ENCODE data around the gene RPUSD3. TPM values are rescaled to one million over a fixed set of nuclear protein-coding genes. Genes with fewer than 3 reads are reported as not detected.
A peak's percentile ranks its signal among the peaks of the same experiment; 100 is the strongest.
"Not testable (repeated sequence)": the region's sequence is repeated elsewhere in the genome, so short reads cannot be mapped to it uniquely, and the experiment has no call there.

Gene RPUSD3
- total RNA-seq, 4 donors from 2014 or later, result 33.0 to 48.1 (median 45.0) TPM

DNA sequence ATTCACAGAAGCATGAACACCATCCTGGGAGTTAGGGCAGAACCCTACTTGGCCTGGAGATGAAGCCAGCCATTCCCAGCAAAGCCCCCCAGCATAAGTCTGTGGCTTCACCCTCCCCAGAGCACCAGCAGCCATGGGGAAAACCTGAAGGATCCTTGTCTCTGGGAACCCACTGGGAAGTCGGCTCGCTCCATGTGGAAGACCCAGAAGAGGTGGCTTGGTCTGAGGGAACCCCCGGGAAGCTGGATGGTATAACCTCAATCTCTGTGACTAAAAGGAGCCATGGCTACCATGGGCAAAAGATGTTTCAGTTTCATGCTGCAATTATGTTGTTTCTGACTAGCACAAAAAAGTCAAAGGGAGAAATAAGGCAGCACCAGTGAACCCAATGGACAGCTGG, 11.8 kb upstream of the RPUSD3 start:
- no peaks in the 10 kb centered on the region for H3K36me3 ChIP-seq
- H3K9me3 ChIP-seq, result no peaks in the 10 kb centered on the region
- WGBS, result 100% methylated on average over 1 of the region's 3 CpGs
- H3K4me1 ChIP-seq, result no peaks in the 10 kb centered on the region
- no peak for DNase-seq (ENCODE audit: extremely low spot score)
- H3K27me3 ChIP-seq, result no peaks in the 10 kb centered on the region
- H3K4me3 ChIP-seq, result no peak overlapping the region
- intact Hi-C loops (cut with DNase I), result no loop called here
- H3K27ac ChIP-seq (replicated peaks in 1 of 4), result no peak overlapping the region
- TF ChIP-seq POLR2A (IDR thresholded peaks at IDR 0.05; ENCODE audit: low read depth) (no peak), EP300 (IDR thresholded peaks at IDR 0.05) (no peak), POLR2AphosphoS5 (IDR thresholded peaks at IDR 0.05) (no peak)
- TF ChIP-seq, protein P1, sequence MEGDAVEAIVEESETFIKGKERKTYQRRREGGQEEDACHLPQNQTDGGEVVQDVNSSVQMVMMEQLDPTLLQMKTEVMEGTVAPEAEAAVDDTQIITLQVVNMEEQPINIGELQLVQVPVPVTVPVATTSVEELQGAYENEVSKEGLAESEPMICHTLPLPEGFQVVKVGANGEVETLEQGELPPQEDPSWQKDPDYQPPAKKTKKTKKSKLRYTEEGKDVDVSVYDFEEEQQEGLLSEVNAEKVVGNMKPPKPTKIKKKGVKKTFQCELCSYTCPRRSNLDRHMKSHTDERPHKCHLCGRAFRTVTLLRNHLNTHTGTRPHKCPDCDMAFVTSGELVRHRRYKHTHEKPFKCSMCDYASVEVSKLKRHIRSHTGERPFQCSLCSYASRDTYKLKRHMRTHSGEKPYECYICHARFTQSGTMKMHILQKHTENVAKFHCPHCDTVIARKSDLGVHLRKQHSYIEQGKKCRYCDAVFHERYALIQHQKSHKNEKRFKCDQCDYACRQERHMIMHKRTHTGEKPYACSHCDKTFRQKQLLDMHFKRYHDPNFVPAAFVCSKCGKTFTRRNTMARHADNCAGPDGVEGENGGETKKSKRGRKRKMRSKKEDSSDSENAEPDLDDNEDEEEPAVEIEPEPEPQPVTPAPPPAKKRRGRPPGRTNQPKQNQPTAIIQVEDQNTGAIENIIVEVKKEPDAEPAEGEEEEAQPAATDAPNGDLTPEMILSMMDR (IDR thresholded peaks at IDR 0.05), result no peak

DNA sequence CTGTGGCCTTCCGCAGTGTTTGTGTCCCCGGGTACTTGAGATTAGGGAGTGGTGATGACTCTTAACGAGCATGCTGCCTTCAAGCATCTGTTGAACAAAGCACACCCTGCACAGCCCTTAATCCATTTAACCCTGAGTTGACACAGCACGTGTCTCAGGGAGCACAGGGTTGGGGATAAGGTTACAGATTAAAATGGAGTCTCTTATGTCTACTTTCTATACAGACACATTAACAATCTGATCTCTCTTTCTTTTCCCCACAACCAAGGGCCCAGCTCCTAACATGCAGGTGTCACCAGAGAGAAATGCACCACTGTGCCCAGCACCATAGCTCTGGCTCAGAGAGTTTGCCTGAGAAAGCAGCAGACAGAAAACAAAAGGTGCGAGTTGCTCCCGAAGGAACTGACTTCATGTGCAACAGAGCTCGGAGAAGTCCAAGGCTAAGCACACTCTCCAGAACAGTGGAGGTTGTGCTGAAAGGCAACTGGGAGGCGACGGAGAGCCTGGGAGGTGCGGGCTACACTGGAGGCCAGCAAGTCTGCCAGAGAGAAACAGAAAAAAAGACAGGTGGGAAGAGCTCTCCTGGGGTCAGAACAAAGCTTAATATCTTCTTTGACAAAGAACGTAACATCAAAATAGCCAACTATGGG, 10.6 kb upstream of the RPUSD3 start:
- H3K36me3 ChIP-seq; H3K9me3 ChIP-seq; H3K27ac ChIP-seq (replicated peaks in 1 of 4); DNase-seq (ENCODE audit: extremely low spot score); H3K4me3 ChIP-seq; H3K27me3 ChIP-seq; intact Hi-C loops (cut with DNase I); H3K4me1 ChIP-seq: not testable (repeated sequence)
- 82% methylated on average over 11 of the region's 11 CpGs for WGBS

DNA sequence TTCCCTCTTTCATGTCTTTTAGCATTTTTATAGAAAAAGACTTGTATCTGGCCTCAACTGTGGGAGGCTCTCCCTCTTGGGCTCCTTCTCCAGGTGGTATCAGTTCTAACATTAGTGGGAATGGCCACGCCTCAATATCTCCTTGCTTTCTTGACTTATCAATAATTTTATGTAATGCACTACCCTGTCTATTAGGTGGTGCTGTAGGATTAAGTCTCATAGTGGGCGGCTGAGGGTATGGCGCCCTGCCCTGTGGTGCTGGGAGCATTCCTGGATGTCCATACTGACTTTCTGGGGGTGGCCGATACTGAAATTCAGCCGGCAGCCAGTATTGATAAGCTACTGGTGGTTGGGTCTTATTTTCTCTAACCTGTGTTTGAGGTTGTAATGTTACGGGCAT, 8.7 kb upstream of the RPUSD3 start:
- no peak for TF ChIP-seq POLR2AphosphoS5 (IDR thresholded peaks at IDR 0.05)
- TF ChIP-seq, protein P1 (IDR thresholded peaks at IDR 0.05), result no peak
- no peak for TF ChIP-seq POLR2A (IDR thresholded peaks at IDR 0.05; ENCODE audit: low read depth)
- TF ChIP-seq EP300 (IDR thresholded peaks at IDR 0.05), result no peak
- 92% methylated on average over 6 of the region's 6 CpGs for WGBS
- DNase-seq (ENCODE audit: extremely low spot score), result no peak
- intact Hi-C loops (cut with DNase I), result no loop called here
- H3K9me3 ChIP-seq, result no peaks in the 10 kb centered on the region
- H3K4me1 ChIP-seq, result no peaks in the 10 kb centered on the region
- H3K4me3 ChIP-seq, result no peak overlapping the region
- H3K36me3 ChIP-seq, result no peaks in the 10 kb centered on the region
- H3K27me3 ChIP-seq, result no peaks in the 10 kb centered on the region
- H3K27ac ChIP-seq (replicated peaks in 1 of 4), result no peak overlapping the region

DNA sequence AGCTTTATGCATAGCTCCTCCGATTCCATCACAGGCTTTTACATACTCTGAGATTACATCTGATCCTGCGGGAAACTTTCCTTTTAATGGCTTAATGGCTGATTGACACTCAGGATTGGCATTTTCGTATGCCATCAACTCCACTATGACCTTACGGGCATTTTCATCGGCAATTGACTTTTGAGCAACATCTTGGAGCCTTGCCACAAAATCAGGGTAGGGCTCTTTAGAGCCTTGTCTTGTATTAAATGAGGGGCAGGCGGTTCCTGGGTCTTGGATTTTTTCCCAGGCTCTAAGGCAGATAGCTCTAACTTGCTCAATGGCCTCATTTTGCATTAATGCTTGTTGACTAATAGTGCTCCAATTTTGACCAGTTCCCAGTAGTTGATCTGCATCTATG, 8.1 kb upstream of the RPUSD3 start:
- H3K9me3 ChIP-seq; H3K4me1 ChIP-seq; H3K4me3 ChIP-seq; DNase-seq (ENCODE audit: extremely low spot score); intact Hi-C loops (cut with DNase I); H3K36me3 ChIP-seq; H3K27me3 ChIP-seq: not testable (repeated sequence)
- 75% methylated on average over 6 of the region's 6 CpGs for WGBS
- H3K27ac ChIP-seq (replicated peaks in 1 of 4), result peak overlapping the region in 1 of 4 donors; percentile 7

DNA sequence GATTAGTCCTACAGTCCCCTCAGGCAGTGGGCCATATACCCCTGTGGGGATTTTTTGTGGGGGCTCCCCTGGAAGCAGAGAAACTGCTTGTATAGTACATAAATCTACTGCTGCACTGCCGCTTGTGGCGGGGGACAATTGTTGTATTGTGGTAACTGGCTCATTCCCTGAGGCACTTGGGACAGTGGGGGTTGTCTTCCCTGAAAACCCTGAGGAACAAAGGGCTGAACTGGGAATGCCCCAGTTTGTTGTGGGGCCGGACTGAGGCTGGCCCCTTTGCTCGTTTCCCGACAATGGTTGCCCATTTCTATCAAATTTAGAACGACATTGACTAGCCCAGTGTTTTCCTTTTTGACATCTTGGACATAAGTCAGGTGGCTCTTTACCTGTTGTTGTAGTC, 7.6 kb upstream of the RPUSD3 start:
- peak overlapping the region in 1 of 4 donors; percentile 7 for H3K27ac ChIP-seq (replicated peaks in 1 of 4)
- H3K9me3 ChIP-seq; intact Hi-C loops (cut with DNase I); H3K27me3 ChIP-seq; H3K36me3 ChIP-seq; H3K4me3 ChIP-seq; DNase-seq (ENCODE audit: extremely low spot score); H3K4me1 ChIP-seq: not testable (repeated sequence)
- 95% methylated on average over 5 of the region's 6 CpGs for WGBS

DNA sequence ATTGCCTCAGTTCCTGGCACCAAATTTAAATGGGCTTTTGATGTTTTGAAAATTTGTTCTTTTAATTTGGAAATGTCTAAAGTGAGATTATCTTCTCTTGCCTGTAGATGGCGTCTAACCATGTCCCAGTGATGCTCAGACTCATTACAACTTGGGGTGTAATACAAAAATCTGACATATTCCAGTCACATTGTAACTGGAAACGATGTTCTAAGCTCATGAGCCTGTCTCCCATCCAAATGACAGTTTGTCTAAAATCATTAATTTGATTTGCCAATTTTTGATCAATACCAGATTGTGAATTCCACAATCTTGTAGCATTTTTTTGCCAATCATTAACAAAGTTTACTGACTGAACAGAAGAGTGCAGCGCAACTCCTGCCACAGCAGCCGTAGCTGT, 5.1 kb upstream of the RPUSD3 start:
- not testable (repeated sequence) for H3K9me3 ChIP-seq; H3K4me3 ChIP-seq; H3K36me3 ChIP-seq; H3K4me1 ChIP-seq; H3K27me3 ChIP-seq; DNase-seq (ENCODE audit: extremely low spot score); H3K27ac ChIP-seq (replicated peaks in 1 of 4)
- TF ChIP-seq, protein P1 (IDR thresholded peaks at IDR 0.05), result peak; percentile 48 to 66 (median 56)
- TF ChIP-seq POLR2AphosphoS5 (IDR thresholded peaks at IDR 0.05), result peak in 1 of 2 donors; percentile 31
- intact Hi-C loops (cut with DNase I), result loop anchor here (5.0 kb wide), 1 partner anchor 68 kb away; the partner anchor contains the start of gene IL17RC
- WGBS, result 36% methylated on average over 4 of the region's 4 CpGs

DNA sequence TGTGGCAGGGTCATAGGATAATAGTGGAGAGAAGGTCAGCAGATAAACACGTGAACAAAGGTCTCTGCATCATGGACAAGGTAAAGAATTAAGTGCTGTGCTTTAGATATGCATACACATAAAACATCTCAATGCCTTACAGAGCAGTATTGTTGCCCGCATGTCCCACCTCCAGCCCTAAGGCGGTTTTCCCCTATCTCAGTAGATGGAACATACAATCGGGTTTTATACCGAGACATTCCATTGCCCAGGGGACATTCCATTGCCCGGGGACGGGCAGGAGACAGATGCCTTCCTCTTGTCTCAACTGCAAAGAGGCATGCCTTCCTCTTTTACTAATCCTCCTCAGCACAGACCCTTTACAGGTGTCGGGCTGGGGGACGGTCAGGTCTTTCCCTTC, 4.1 kb upstream of the RPUSD3 start:
- not testable (repeated sequence) for H3K9me3 ChIP-seq; H3K27me3 ChIP-seq; H3K4me3 ChIP-seq; DNase-seq (ENCODE audit: extremely low spot score); H3K36me3 ChIP-seq; H3K27ac ChIP-seq (replicated peaks in 1 of 4)
- WGBS, result 75% methylated on average over 7 of the region's 9 CpGs
- H3K4me1 ChIP-seq, result peaks cover 7 to 11% (median 9%) of the 10 kb centered on the region in 4 donors
- intact Hi-C loops (cut with DNase I), result loop anchor here (5.0 kb wide), 1 partner anchor 69 kb away; the partner anchor contains the start of gene IL17RC
